ENCODE data around the gene ADORA1.
A peak's percentile ranks its signal among the peaks of the same experiment; 100 is the strongest.

ADORA1 gene

DNA sequence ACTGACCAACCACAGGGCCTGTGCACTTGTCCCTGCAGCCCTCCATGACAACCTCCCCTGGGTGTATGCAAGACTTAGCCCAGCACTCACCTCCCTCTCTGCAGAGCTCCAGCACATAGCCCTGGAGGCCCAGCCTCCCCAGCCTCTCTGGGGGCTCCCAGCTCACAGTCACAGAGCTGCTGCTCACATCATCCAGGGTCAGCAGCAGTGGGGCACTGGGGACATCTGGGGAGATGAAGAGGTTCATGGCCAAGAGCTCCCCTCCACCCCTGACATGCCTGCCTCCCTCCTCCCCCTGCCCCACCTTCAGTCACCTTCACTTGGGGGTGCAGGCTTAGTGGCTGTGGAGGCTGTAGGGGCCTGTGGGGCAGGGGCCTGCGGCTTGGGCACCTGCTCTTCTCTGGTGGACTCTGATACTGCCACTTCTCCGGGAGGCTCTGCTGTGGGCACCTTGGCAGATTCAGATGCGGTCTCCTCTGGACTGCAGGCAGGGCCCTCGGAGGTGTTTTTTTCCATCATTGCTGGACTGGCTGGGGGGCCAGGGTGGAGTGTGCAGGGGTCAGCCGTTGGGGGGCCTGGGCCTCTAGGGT lies 47.8 kb downstream of the ADORA1 start, which contains the start of gene MYBPH:
Gene MYBPH, minus strand, starts transcription at position 590 of the 590 bp plus-strand sequence. Its CDS starts 71 bp downstream, at position 519.
- no peak for DNase-seq

DNA sequence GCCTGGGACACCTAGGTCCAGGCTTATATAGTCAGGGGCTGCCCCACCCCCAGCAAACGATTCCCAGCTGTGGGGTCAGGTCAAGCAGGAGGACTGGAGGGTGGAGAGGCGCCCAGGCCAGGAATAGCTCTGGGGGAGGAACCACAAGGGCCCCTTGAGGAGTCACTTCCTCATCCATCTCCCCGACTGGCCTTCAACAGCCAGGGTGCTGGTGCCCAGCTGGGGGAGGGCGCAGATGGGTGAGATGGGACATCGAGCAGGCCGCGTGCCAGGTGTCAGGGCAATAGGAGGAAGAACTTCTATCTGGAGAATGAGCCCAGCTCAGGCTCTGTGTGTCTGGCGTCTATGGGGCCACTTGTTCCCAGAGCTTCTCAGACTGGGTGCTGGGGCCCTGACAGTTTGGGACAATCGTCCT lies 48.3 kb downstream of the ADORA1 start:
- no peak for DNase-seq

DNA sequence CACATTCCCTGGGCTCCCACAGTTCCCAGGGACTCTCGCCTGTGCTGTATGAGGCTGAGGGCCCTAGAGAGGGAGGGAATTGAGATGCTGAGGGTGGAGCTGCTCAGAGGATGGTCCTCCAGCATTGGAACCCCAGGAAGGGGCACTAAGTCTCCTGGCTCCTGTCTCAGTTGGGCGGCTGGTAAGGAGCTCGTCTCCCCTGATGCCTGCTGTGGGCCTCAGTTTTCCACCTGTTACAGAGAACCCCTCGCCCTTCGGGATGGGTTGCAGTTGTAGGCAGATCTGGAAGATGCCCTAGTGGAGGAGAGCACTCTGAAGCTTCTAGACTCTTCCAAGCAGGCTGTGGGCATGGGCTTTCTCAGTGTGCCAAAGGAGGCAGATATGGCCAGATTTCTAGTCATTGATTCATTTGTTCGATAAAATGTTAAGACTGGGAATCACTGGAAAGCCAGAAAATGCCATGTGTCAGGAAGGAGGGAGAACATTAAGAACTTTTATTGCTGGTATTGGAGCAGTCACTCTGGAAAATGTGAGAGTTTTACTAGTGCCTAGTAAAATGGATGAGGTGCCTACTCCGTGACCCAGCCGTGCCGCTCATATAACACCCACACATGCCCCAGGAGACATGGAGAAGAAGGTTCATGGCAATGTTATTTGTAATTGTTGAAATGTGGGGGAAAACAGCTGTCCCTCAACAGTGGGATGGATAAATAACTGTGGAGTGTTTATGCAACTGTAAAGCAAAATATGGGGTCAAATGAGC lies 48.9 kb downstream of the ADORA1 start:
- no peak for DNase-seq

DNA sequence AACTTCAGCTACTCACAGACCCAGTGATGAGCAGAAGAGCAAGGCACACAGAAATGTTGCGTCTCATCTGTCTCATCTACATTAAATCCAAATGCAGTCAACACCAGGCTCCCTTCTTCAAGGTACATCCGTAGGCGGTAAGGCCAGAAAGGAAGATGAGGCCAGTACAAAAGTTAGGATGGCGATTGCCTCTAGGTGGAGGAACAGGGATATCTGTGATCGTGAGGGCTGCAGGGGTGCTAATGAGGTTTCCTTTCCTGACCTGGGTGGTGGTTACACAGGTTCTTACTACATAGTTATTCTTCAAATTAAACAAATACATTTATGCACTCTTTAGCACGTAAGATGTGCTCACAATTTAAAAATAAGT lies 49.5 kb downstream of the ADORA1 start:
- DNase-seq, result no peak

DNA sequence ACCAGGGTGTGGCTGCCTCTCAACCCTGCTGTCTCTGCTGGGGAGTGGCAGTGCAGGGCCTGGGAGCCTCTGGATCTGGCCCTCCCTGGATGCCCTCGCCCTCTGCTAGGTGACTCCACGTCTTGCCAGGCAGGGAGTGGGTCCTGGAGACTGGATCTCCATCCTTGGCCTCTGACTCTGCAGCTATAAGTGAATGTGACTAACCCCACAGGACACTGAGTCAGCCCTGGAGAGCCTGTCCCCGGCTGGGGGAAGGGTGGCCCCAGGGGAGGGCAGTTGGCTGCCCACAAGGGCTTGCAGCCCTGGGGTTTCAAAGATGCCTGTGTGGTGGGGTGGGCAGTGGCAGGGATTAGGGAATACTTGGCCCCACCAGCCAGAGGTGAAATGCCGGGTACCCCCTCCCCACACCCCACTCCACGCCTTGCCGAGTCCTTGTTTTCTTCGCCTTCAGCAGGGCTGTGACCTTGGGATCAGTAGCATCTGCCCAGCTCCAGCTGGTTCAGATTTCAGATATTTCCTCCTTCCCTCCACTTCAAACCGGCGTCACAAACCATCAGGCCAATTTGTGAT lies 50.0 kb downstream of the ADORA1 start:
- DNase-seq, result peak; percentile 46

DNA sequence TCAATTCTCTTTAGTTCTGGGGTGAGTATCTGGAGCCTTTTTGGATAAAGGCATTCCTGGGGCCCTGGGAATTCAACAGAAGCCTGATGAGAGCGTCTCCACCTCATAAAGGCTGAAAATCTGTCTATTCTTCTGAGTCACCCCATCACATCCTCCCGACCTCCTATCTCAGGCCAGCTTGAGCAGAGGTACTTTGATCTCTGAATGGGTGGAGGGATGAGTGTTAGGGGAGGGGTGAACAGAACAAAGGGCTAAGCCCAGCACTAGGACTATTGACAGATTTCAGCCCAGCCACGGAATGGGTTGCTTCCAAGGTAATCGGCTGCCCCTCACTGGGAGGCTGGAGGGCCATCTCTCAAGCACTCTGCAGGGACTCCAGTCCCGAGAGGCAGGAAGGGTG lies 50.6 kb downstream of the ADORA1 start:
- DNase-seq, result no peak

DNA sequence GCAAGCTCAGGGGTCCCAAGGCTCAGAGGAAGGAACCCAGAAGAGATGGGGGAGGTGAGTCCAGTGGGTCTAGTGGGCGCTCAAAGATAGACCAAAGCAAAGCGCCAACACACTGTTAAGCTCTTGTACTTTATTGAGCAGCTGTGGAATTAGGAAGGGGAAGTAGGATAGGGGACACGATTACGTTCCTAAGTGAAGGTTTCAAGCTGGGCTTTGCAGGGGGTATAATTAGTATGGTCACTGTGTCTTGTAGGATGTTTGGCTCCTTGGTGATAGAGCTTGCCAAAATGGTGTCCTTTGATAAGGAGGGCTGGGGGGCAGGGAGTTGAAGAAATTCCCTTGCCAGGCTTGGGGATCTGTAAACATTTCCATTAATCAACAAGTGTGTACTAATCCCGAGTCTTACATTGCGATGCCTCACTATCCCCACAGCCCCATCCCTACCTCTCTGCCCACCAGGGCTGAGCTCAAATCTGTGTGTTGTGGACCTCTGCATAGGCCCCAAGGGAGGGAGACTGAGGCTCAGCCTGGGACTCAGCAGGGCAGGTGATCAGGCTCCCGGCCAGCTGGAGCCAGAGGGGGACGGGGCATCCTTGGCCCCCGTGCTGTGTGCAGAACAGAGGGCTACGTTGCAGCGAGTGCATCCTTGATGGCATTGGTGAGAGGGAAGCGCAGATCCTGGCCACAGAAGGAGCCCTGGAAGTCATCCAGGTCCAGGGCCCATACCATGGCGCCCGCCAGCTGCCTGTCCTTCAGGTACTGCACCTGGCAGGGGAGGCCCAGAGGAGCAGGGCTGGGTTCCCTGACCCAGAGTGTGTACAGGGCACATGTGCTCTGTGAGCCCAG lies 51.5 kb downstream of the ADORA1 start:
- no peak for DNase-seq

DNA sequence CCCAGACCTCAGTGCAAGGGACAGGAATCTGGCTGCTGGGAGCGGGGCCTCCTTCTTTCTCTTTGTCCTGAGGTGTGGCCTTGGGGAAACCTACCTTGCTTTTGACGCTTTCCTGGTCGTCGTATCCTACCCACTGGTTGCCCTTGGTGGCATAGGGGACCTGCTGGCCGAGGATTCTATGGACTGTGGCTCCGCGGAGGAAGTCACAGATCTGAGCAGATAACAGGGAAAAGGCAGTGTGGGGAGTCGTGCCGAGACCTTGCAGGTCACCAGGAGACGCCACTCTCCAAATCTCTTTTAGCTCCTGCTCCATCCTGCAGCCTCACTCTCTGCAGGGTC lies 52.1 kb downstream of the ADORA1 start:
- no peak for DNase-seq

DNA sequence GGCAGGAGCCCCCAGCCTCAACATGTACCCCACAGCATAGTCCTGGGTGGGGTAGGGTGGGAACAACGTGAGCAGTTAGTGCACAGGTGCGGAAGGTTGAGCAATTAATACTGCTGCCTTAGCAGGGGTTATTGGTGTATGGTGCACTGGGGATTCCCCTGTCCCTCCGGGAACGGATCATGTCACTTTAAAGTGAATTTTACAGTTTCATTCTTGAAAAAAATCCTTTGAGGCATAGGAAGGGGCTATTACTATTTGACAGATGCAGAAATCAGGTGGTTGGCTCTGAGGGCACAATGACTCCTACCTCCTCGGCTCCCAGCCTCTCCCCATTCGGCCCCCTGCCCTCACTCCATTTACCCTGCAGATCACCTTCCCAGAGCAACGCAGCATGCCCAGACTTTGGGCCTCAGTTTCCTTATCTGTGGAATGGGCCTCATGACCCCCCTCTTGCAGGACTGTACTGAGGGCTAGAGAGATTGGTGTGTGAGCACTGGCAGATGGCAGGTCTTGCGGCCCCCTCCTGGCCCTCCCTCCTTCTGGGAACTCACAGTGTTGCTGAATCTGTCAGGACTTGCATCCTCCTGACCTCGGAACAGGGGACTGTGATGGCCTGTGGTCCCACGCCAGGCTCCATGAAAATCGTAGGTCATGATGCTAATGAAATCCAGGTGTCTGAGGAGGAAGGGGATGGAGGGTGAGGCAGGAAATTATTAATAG lies 53.2 kb downstream of the ADORA1 start:
- DNase-seq, result no peak

DNA sequence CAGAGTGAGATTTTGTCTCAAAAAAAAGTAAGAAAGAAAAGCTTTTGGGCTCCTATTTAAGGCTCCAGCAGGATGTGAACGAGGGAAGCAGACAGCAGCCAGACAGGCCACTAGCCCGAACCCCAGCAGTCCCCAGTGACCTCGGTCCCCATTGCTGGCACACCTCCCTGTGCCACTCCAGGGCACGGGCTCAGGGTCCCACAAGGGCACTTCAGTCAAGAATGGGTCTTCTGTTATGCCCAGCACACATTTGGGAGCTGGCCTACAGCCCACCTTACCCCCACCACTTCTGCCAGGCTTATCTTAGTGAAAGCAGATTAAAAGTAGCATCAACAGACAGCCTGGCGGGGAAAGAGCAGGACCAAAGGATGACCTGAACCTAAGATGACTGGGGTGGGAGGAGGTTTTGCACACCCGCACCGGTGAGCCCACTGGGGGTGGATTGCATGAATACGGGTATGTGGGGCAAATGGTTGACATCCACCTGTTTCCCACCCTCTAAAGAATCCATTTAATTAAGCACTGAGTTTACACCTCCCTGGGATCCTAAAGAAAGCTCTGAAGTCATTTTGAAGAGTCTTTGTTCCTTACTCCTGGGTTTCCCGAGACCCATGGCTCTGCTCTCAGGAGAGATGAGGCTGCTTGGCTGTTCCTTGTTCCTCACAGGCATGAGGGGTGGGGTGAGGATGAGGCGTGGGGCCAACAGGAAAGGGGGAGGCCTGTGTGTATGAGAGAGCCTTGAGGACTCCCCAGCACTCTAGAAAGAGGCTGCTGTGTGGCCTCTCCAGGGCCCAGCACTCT lies 54.3 kb downstream of the ADORA1 start:
- no peak for DNase-seq

DNA sequence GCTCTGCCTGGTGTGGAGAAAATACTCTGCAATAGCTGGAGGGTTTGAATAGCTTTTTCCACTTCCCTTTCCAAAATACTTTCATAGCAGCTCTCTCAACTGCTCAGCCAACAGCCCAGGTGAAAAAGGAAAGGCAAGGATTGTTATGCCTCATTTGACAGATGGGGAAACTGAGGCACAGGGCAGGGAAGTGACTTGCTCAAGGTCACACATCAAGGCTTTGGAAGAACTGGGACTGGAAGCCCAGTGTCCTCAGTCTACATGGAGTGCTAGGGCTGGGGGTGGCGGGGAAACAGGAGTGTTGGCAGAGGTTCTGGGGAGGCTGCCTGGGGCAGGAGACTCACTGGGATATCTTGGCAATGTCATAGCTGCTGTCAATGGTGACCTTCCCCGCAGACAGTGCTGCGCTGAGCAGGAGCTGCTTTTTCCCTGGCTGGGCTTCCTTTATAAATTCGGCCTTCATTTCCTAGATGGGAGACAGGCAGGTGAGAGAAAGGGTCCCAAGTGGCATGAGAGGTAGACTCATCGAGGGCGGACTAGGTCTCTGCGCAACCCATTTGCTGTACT lies 54.9 kb downstream of the ADORA1 start:
- DNase-seq, result no peak

DNA sequence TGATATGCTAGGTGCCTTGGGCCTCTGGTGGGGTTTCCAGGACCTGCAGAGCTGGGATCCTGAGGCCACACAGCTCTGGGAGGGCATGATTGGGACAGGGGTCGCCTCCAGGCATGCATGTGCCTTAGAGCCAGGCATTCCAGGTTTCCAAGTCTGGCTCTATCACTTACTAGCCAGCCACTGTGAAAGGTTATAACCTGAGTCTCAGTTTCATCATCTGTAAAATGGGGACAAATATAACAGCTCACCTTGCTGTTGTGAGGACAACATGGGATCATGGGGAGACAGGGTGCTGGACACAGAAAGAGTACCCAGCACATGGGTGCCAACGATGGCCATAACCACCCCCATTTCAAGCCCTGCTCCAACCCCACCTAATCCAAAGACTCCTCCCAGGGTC lies 56.3 kb downstream of the ADORA1 start:
- DNase-seq, result no peak

DNA sequence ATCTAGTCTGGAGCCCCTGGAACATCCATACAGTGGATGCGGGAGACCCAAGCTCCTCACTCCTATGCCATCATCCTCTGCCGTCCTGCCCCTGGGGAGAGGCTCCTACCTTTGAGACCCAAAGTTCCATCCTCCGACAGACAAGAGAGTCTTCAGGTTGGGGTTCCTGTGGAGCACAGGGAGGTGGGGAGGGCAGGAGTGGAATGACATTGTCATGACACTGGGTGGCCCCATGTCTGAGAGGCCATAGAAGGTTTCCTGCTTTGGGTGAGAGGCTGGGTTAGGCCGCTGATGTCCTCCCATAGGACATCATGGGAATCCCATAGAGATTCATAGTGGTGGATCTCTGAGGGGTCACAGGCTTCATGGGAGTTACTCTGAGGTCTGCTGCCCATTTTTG lies 56.9 kb downstream of the ADORA1 start:
- no peak for DNase-seq

DNA sequence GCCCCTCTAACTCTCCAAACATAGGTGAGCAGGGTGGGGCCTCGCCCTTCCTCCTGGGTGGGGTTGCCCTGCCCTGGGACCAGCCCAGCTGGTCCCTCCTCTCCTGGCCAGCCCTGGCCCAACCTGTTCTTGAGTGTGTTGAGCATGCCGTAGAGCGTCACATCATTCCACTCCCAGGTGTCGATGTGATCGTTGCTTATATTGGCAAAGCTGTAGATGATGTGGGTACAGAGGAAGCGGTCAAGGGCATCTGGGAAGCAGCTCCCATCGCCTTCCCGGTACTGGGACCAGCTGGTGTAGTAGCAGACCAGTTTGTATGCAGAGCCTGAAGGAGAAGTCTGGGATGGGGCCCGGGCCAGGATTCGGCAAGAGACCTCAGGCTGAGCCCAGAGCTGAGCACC lies 57.5 kb downstream of the ADORA1 start:
- DNase-seq, result no peak

DNA sequence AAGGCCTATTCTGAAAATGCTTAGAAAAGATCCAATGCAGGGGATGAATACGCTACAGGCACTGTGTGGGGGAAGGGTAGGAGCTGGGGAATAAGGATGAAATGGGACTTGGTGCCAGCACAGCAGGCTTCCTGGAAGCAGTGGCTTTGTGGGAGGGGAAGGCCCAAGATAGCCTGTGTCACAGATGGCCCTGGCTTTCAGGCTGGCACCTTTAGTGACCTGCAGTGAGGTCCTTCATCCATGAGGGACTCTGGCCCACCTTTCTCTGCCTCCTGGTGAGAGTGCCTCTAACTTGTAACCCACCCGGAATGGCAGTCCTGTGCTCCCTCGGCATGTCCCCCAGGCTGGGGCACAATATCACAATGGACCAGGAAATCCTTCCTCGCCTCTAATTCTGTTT lies 58.1 kb downstream of the ADORA1 start:
- DNase-seq, result no peak

DNA sequence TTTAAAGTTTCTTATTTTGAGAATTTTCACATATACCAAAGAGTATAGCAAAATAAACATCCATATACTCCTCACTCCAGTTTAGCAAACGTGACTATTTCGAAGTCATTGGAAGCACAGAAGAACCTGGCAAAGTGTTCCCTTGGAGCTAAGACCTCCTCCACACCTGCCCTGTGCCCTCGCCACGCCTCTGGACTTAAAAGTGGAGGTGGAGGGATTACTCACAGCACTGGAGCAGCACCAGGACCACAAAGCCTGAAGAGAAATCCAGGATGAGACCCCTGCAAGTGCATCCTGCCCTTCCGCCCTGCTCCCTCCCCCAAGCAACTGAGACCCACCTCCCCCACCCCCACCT lies 58.5 kb downstream of the ADORA1 start:
- DNase-seq, result no peak

DNA sequence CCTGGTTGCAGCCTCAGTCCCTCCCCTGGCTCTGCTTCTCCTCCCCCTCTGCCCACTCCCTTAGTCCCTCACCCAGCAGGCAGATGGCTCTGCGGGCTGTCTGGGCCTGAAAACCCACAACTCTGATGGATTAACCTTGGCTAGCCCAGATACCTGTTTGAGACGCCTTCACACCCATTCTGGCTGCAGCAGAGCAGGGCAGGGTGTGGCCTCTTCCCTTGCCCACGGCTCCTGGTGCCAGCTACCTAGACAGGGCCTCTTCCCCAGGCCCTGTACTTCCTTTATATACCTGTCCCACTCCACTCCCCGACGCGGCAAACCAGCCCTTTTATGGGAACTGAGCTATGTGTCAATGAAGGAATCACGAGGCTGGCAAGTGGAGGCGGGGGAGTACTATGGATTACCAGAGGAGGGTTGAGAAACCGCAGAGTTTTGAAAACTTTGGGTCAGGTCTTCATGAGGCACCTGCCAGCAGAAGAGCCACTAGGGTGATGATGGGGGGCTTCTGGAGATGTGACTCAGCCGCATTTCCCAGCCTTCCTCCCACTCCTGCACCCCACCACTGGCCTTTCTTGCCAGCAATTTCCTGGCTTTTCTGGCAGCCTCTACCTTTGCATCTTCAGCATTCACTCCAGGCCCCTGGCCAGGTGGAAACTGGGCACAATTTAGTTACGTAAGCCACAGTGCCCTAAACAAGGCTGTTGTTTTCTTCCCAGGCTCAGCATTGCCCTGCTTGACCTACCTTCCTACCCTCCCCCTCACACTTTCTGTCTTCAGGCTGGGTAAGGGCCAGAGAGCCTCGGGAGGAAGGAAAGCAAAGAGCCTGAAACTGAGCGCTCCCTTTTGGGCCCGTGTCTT lies 59.1 kb downstream of the ADORA1 start, which contains the start of gene CHI3L1:
Gene CHI3L1, minus strand, starts transcription at position 259 of the 858 bp plus-strand sequence. Its CDS starts 81 bp downstream, at position 178.
- no peak for DNase-seq

DNA sequence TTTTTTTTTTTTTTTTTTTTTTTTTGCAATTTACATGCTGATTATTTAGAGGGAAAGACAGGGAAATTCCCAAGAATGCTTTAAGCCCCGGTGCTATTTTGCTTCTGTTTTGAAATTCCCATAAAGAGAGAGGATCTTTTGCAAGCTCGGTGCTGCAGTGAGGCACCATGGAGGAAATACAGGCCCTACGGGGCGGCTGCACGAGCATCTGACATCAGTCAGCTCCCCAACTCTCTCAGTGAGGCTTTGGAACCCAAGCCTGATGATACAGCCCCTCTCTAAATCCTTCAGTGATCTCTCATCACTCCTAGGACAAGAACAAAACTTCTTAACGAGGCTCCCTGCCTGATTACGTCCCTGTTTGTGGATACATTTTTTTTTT lies 59.8 kb downstream of the ADORA1 start:
- DNase-seq, result no peak

DNA sequence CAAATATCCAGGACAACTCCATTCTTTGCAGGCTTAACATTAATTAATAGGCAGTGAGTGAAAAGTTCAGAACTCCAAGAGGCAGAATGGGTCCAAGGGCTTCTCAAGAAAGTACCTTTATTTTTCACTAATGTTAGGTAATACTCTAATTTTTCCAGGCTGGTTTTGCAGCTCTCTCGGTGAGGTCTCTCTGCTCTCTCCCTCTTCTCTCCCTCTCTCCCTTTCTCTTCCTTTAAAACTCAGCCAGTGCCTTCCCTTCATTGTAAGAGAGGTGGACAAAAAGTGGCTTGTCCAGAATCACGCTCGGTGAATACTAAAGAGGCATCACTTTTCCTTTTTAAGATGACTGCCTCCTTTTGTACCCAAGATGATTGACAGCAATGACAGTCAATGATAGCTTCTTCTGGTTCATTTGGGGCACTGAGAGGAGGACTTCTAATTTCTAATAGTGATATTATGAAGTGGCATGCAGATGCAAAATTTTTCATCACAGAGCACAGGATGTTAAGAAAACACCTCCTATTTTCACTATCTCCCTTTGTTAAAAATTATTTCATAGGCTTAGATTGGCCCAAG lies 60.3 kb downstream of the ADORA1 start:
- DNase-seq, result no peak

DNA sequence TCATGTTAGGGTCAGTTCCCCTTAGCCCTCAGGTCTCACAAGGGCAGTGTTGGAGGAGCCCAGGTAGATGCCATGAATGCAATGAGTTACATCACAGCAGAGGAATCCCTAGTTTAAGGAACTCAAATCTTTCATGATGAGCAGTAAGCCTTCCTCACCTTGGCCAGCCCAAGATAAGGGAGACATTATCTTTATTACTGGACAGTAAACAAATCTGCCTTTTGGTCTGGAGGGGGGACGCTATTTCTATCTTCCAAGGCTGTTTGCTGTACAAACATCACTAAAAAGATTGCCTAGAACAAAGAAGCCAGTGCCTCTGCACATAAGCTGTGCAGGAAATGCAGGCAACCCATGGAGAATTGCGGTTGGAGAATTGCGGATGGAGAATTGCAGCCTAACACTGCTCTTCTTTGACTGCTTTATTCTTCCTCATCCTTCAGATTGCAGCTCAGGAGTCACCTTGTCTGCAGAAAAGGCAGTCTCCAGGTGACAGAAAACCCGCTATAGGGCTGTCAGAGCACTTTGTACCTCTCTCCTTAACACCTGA lies 61.2 kb downstream of the ADORA1 start:
- DNase-seq, result no peak
